ENCODE measurements around the gene ARL15. TPM values are rescaled to one million over a fixed set of nuclear protein-coding genes. Genes with fewer than 3 reads are reported as not detected.

Gene ARL15
- total and polyA plus RNA-seq, 7 donors = 11.7 to 30.7 (median 16.6) TPM

- no peak for DNase-seq
- no peak overlapping the region for H3K4me3 ChIP-seq
- intact Hi-C loops (cut with DNase I) = no loop called here
- no peaks in the 10 kb centered on the region for H3K36me3 ChIP-seq
- H3K9me3 ChIP-seq = no peaks in the 10 kb centered on the region
- no peaks in the 10 kb centered on the region for H3K27me3 ChIP-seq
- no peak overlapping the region for H3K27ac ChIP-seq
- no peak for TF ChIP-seq EP300 (IDR thresholded peaks at IDR 0.05)
- TF ChIP-seq POLR2AphosphoS5 (IDR thresholded peaks at IDR 0.05) = no peak
- no peak for TF ChIP-seq CTCF (IDR thresholded peaks at IDR 0.05)
- TF ChIP-seq POLR2A (IDR thresholded peaks at IDR 0.05) = no peak
- 43 to 68% methylated on average over 3 of the region's 3 CpGs for WGBS, 2 donors
- peaks cover 0 to 8% (median under 1%) of the 10 kb centered on the region in 4 donors for H3K4me1 ChIP-seq
Observed at GRCh38 chr5:54282876-54283275, 27.5 kb downstream of the ARL15 start.

DNA sequence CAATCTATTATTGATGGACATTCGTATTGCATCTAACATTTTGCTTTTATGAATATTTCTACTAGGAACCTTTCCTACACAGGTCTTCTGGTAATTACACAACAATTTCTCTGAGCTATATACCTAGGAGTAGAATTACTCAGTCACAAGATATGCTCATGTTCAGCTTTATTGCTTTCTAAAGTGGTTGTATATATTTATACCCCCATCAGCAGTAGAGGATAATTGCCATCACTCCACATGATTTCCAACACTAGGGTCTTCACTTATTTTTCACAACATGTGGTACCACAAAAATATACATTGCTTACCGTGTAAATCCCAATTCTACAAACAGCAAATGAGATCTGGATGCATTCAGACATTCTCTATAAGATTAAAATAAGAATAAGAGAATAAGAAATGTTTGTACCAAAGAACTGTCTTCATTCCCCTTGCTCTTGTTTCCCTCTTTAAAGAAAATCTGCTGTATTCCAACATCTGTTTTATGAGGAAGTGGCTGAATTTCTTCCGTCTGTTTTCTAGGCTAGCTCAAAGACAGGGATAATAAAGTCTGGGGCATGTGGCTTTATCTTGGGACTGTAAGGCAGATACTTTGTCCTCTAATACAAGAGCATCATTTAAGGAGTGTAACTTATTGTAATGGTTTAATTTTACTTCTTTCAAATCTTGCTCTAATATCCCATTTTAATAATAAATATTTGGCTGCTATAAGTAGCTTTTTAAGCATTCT, 28.2 kb downstream of the ARL15 start:
- Histone ChIP-seq H3K4me1 (peaks cover 0 to 9% (median 2%) of the 10 kb centered on the region in 4 donors), H3K9me3 (no peaks in the 10 kb centered on the region), H3K36me3 (no peaks in the 10 kb centered on the region), H3K27ac (no peak overlapping the region), H3K27me3 (no peaks in the 10 kb centered on the region), H3K4me3 (no peak overlapping the region)
- TF ChIP-seq CTCF (IDR thresholded peaks at IDR 0.05) (no peak), POLR2A (IDR thresholded peaks at IDR 0.05) (no peak), POLR2AphosphoS5 (IDR thresholded peaks at IDR 0.05) (no peak), EP300 (IDR thresholded peaks at IDR 0.05) (no peak)
- WGBS, 2 donors = 46 to 78% methylated on average over 3 of the region's 3 CpGs
- intact Hi-C loops (cut with DNase I) = no loop called here
- DNase-seq = no peak

DNA sequence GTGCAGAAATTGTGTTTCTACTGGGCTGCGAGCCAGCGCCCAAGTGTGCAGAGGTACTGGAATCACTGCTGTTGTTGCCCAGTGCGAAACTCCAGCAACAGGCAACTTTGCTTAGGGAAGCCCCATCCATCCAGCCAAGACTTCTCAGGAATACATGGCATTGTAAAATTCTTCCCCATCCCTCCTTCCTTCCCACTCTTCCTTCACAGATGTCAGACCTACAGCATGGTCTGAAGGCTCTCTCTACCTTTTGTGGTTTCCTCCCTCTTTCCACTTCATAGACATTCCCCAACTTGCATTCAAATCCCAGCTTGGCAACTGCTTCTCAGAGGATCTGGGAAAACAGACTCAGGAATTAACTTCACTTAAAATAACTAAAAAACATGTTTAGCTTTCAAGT, 30.4 kb downstream of the ARL15 start:
- H3K4me1 ChIP-seq = peaks cover 0 to 9% (median 2%) of the 10 kb centered on the region in 4 donors
- DNase-seq = no peak
- intact Hi-C loops (cut with DNase I) = no loop called here
- no peaks in the 10 kb centered on the region for H3K9me3 ChIP-seq
- H3K27ac ChIP-seq = no peak overlapping the region
- H3K27me3 ChIP-seq = no peaks in the 10 kb centered on the region
- TF ChIP-seq POLR2AphosphoS5 (IDR thresholded peaks at IDR 0.05) (no peak), POLR2A (IDR thresholded peaks at IDR 0.05) (no peak), EP300 (IDR thresholded peaks at IDR 0.05) (no peak), CTCF (IDR thresholded peaks at IDR 0.05) (no peak)
- WGBS, 2 donors = 96 to 98% methylated on average over 3 of the region's 3 CpGs
- no peaks in the 10 kb centered on the region for H3K36me3 ChIP-seq
- H3K4me3 ChIP-seq = no peak overlapping the region

- WGBS, 2 donors = 77 to 91% methylated on average over 4 of the region's 4 CpGs
- no peak for DNase-seq
- no peaks in the 10 kb centered on the region for H3K36me3 ChIP-seq
- TF ChIP-seq CTCF (IDR thresholded peaks at IDR 0.05) = no peak
- TF ChIP-seq POLR2A (IDR thresholded peaks at IDR 0.05) = no peak
- no peak for TF ChIP-seq EP300 (IDR thresholded peaks at IDR 0.05)
- no peak for TF ChIP-seq POLR2AphosphoS5 (IDR thresholded peaks at IDR 0.05)
- H3K27ac ChIP-seq = no peak overlapping the region
- intact Hi-C loops (cut with DNase I) = no loop called here
- H3K9me3 ChIP-seq = no peaks in the 10 kb centered on the region
- no peaks in the 10 kb centered on the region for H3K27me3 ChIP-seq
- H3K4me3 ChIP-seq = no peak overlapping the region
- peaks cover 0 to 9% (median 2%) of the 10 kb centered on the region in 4 donors for H3K4me1 ChIP-seq
Observed at GRCh38 chr5:54278979-54279717, 31.2 kb downstream of the ARL15 start.

Data from sigmoid colon (tissue), 7 donors.